HG02943 (cell line): Measurements from ENCODE around the gene GRIN3B.
A peak's percentile ranks its signal among the peaks of the same experiment; 100 is the strongest.
"Not testable (repeated sequence)": the region's sequence is repeated elsewhere in the genome, so short reads cannot be mapped to it uniquely, and the experiment has no call there.

Source experiments
- ATAC-seq: cut with Tn5 transposase; IDR thresholded peaks from one replicate; pipeline ENCODE4 v1.9.1; 2021; ENCODE audit warnings: mild to moderate bottlenecking, low read depth, moderate library complexity; ENCODE audit not compliant: unreplicated experiment

Gene GRIN3B

DNA sequence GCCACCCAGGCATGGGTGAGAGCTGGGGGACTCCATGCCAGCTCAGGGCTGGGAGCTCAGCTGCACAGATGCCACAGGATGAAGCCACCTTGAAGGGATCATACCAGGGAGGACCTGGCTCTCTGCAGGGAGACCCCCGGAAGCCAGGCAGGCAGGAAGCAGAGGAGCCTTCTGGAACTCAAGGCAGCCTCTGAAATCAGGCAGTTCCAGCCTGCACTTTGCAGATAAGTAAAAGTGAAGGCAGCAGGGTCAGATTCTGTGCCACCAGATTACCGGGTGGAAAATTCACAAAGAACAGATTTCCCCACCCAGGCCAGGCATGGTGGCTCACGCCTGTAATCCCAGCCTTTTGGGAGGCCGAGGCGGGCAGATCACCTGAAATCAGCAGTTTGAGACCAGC lies 18.2 kb downstream of the GRIN3B start:
- no peak for ATAC-seq

DNA sequence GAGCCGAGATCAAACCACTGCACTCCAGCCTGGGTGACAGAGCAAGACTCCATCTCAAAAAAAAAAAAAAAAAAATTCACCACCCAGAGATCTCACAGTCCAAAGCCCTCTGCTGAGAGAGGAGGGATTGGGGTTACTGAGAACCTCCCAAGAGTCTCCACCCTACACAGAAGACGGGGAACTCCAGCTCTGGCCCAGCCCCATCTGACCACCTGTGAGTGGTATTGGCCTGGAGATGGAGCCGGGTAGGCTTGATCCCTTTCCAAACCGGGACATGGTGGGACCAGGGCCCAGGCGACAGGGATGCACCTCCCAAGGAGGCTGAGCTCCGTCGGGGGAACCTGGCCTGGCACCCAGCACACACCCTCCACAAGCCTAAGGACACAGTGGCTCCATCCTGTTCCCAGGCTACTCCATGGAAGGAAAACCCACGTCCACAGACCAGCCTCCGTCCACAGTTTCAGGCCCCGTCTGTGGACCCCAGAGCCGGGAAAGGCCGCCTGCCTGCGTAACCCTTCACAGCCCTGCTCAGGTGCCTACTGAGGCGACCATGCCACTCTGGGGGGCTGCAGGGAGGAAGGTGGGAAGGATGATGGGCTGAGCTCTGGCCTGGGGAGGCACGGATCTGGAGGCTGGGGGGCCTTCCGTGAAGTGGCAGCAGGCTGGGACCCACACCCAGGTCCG lies 18.9 kb downstream of the GRIN3B start:
- ATAC-seq: no peak

DNA sequence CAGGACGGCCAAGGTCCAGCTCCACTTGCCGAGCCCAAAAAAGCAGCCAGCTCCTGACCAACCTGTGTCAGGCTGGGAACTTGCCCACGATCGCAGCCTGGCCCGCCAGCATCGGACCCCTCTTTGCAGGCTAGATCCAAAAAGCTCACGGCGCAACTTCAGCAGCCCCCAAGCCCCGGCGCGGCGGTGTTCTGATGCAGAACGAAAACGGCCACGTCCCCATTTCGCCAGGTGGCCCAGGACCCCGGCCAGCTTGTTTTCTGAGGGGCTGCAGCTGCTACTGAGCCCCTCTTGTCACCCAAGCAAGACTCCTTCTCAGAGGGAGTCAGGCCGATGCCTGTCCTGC lies 19.4 kb downstream of the GRIN3B start:
- no peak for ATAC-seq

DNA sequence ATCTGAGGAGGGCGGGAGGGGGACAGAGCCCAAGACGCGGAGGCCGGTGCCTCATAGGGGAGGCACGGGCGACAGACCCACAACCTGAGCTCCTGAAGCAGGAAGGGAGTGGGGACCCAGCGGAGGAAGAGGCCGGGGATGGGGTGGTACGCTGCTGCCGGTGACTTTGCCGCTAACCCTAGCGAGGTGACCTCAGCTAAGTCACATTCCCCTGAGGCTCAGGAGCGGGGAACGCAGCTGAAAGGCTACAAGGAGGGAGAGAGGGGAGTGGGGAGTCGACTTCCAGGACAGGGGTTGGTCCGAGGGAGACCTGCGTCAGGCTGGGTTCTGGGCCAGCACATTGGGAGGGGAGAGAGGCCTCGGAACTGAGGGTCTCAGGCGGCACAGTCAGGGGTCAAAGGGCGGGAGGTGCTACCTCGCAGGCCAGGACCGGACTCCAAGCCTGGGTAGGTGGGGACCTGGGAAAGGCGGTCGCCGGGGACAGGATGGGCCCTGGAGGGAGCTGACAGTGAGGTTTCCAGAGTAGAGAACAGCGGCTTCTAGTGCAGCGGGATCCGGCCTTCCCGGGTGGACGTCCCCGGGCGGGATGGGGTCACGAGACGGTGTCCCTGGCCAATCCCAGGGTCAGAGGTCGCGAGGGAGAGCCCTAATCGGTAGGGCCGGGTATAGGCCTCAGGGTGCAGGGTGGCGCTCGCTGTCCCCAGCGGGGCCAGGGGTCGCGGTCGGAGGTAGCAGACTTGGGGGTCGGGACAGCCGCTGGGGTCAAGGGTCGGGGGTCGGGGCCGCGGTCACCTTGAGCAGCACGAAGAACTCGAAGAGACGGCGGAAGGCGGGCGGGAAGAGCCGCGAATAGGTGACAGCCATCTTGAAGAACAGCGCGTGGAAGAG lies 20.0 kb downstream of the GRIN3B start:
- ATAC-seq: no peak

DNA sequence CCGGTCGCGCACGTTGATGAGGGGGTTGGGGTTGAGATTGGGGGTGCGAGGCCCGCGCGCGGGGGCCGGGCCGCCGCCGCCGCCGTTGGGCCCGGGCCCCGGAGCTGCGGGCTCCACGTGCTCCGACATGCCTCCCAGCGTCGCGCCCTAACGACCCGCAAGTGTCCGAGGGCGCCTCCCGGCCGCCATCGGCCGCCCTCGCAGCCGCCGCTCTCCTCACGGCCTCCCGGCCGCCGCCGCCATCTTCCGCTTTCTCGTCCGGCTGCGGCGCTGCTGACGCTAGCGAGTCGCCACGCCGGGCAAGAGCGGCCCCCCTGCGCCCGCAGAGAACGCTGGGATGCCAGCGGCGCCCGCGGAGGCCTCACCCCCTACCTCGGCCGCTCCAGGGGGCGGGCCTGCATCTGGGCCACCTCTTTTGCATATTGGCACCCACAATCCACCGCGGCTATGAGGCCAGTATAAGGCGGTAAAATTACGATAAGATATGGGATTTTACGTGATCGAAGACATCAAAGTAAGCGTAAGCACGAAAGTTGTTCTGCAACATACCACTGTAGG lies 20.7 kb downstream of the GRIN3B start, which contains the start of gene TMEM259:
Gene TMEM259, minus strand, starts transcription at position 256 of the 558 bp plus-strand sequence. Its CDS starts 127 bp downstream, at position 129.
- ATAC-seq: peak; percentile 64

DNA sequence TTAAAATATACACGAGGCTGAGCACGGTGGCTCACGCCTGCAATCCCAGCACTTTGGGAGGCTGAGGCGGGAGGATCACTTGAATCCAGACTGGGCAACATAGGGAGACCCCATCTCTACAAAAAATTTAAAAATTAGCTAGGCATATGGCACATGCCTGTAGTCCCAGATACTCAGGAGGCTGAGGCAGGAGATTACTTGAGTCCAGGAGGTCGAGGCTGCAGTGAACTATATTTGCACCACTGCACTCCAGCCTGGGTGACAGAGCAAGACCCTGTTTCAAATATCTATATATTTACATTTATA lies 23.6 kb downstream of the GRIN3B start:
- not testable (repeated sequence) for ATAC-seq

DNA sequence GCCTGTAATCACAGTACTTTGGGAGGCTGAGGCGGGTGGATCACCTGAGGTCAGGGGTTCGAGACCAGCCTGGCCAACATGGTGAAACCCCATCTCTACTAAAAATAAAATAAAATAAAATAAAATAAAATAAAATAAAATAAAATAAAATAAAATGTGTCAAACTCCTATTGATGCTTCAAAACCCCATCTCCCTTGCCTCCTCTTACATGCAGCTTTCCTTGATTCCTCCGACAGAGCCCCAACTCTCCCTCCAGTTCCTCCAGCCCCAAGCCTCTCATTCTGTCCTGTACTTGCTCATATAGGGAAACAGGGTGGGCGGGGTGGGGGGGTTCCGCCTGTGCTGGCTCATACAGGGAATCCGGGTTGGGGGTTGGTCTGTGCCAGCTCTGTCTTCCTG lies 24.9 kb downstream of the GRIN3B start:
- not testable (repeated sequence) for ATAC-seq

DNA sequence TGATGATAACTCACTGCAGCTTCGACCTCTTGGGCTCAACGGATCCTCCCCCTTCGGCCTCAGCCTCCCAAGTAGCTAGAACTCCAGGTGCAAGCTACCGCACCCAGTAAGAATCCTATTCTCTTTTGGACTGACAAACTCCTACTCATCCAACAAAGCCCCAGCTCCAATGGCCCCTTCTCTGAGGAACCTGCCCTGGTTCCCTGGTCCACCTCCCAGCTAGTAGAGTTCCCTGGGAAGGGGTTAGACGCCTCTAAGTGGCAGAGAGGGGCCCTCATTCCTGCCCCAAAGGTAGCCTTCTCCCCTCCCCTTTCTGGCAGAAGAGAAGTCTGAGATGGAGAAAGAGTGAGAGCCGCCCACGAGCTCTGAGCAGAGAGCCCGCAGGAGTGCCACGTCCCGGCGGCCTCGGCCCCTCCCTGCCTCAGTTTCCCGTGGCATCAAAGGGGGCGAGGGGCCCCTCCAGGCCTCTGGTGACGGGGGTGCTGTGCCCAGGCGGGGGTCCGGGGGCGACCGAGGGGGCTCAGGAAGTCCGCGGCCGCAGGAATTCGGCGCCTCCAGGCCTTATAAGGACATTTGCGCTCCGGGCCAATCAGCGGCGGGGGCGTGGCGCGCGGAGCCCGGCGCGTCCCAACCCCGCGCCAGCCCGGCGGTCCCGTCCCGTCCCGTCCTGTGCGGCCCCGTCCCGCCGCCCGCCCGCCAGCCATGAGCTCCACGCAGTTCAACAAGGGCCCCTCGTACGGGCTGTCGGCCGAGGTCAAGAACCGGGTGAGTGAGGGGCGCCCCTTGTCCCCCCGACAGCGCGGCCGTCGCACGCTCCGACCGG lies 26.0 kb downstream of the GRIN3B start, which contains the start of gene CNN2:
Gene CNN2, plus strand, starts transcription at position 649 of the 823 bp plus-strand sequence. Its CDS starts 54 bp downstream, at position 703.
- peak; percentile 46 for ATAC-seq

DNA sequence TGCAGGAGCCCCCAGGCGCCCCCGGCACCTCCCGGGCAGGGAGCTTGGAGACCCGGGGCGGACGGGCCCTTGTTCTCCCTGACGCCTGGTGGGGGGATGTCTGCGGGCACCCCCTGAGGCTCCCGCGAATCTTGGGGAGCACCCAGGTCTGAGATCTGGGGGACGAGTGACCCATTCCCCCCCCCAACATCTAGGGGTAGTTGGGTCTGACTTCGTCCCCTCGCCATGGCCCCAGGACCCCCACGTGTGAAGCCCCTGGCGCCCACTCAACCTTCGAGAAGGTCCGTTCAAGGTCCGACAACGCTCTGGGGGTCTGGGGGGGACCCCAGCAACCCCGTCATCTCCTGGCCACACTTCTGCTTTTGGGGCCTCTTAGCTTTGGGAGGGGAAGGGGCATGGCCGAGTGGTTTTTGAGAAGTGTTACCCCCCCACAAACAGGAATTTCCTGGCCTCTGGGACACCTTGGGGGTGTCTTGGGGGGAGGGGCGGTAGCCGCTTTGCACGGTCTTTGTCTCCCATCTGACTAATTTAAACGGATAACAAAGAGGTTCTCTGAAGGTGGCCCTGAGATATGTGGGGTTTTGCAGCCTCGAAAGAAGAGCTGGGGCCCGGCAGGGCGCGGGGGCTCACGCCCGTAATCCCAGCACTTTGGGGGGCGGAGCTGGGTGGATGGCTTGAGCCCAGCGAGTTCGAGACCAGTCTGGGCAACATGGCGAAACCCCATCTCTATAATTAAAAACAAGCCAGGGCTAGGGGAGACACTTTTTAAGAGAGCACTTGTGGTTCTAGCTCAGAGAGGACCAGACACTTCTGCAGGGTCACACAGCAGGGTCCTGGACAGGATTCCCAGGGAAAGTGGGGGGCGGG lies 26.8 kb downstream of the GRIN3B start:
- ATAC-seq: no peak

DNA sequence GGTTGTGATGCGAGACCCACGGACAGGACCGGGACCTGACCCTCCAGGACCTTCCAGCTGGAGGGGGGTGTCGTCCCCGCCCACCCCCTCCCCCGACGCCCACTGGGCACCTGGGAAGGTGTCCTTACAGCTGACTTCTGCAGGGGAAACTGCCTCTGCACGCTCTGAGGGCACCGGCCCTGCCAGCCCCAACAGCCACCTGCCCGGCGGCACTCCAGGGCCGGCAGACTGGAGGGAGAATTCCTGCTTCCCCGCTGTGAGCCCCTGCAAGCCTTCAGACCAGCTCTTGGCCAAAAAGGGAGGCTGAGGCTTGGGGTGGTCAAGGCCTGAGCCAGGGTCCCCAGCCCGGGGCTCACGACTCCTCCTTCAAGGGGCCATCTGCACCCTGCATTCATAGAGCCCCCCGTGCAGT lies 27.4 kb downstream of the GRIN3B start:
- ATAC-seq: no peak

DNA sequence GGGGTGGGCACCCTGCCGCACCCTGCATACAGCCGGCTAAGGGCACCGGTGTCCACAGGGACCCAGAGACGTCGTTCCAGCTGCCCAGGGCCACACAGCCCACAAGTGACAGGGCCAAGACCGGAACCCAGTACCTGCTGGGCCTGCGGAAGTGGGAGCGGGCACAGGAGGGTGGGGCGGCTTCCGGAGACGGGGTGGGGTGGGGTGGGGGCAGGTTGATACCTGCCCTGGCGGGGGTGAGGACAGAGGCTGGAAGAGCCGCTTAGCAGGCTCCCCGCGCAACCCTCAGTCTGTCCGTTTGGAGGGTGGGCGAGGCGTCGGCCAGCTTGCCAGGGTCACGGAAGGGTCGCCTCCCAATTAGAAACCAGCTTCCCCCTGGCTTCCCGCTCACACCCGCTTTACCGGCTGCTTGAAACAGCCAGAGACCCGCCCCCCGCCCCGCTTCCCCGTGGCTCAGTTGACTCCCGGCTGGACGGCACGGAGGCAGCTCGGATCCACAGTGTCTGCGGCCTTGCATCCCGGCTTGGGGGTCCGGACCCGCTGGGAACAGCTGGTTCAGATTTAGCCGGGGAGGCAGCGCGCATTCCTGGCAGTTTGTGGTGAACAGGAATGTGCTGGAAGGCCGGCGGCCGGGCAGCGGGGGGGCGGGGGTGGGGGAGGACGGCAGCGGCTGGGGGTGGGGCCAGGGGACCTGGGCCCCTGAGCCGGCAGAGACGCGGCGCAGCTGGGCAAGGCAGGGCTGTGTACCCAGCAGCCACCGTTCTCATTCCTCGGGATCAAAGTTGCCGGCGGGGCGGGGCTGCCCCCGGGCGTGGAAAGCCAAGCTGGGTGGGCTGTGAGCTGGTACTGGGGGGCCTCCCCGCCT lies 28.1 kb downstream of the GRIN3B start:
- ATAC-seq: no peak

DNA sequence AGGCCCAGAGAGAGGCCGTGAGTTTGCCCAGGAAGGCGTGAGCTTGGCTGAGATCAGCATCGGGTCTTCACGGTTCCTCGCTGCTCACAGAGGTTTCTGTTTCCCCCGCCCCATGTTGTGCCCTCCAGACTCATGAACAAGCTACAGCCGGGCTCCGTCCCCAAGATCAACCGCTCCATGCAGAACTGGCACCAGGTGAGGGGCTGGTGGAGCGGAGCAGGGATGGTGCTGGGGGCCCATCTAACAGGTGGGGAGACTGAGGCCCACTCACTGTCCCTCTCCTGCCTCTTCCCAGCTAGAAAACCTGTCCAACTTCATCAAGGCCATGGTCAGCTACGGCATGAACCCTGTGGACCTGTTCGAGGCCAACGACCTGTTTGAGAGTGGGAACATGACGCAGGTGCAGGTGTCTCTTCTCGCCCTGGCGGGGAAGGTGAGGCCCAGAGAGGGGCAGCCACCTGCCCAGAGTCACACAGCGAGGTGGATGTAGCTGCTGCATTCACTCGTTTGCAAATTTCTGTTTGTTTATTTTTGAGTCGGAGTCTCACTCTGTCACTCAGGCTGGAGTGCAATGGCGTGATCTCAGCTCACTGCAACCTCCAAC lies 32.1 kb downstream of the GRIN3B start:
- ATAC-seq: no peak

DNA sequence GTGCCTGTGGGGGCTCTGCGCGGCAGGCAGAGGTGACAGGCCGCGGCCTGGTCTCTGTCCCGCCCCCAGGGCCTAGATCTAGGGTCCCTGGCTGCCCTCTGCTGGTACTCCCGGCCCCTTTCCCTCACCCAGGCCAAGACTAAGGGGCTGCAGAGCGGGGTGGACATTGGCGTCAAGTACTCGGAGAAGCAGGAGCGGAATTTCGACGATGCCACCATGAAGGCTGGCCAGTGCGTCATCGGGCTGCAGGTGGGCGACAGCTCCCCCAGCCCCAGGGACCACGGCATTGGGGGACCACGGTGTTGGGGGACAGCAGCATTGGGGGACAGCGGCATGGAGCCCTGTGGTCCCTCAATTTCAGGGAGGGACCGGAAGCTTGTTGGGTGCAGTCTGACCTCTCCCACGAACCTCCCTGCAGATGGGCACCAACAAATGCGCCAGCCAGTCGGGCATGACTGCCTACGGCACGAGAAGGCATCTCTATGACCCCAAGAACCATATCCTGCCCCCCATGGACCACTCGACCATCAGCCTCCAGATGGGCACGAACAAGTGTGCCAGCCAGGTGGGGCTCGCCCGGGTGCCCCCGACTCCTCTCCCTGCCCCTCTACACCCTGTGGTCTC lies 35.9 kb downstream of the GRIN3B start:
- ATAC-seq: no peak

DNA sequence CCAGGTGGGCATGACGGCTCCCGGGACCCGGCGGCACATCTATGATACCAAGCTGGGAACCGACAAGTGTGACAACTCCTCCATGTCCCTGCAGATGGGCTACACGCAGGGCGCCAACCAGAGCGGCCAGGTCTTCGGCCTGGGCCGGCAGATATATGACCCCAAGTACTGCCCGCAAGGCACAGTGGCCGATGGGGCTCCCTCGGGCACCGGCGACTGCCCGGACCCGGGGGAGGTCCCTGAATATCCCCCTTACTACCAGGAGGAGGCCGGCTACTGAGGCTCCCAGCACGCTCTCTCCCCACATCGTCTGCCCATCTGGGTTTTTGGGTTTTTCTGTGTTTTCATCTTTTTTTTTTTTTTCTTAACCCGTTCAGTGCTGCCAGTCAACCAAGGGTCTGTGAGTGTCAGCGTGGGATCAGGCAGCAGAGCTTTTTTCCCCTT lies 37.4 kb downstream of the GRIN3B start:
- ATAC-seq: no peak

DNA sequence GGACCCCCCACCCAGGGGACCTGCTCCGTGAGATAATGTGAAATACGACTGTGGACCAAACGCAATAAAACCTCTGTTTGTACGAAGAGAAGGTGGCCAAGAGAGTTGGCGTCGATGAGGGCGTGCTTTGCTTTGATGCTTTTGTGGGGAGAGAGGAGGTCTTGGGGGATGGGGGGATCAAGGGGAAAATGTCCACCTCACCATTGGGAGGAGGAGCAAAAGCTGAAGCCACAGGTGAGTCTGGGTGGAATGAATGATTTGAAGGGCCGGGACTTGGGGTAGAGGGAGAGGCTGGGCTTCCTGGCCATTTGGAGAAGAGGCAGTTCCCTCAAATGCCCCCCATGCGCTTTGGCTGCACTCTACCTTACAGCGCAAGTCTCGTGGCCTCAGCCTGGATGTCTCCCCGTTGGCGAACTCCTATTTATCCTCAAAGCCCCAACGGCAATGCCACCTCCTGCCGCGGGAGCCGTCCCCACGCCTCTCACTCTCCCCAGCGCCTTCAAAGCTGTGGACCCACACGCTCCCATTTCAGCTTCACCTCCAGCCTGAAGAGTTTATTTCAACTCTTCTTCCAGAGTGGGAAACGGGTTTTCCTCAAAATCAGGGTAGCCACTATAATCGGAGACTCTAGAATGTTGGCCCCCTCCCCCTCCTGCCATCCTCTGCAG lies 38.9 kb downstream of the GRIN3B start:
- ATAC-seq: no peak

DNA sequence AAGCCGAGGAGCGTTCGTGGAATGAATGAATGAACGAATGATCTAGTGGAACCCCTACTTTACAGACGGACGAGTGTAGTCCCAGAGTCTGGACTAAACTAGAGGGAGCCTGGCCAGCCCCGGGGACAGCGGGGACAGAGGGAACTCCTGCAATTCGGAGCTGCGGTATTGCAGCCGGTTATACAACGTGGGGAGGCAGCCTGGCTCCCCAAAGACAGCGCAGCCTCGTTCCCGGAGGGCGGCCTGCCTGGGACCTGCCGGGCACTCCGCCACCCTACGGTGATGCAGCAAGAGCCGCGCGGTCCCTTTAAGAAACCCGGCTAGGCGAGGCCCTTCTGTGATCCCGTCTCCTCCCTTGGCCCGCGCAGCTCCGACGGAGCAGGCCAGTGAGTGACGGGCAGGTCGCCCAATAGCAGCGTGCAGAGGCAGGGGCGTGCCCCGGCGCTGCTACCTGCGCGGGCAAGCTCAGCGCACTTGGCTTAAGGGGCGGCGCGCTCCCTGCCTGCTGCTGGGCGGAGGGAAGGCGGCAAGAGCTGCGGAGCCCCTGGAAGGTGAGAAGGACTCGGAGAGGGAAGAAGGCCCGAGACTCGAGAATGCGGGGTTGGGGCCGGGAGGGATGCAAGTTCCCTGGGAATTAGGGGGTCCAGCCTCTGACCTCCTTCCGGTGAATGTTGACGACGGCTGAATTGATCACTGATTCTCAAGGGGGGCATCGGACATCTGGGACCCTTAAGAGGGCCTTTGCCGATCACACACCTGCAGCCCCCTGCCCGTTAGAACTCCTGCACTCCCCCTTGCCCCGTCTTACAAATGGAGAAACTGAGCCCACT lies 39.6 kb downstream of the GRIN3B start, which contains the start of gene ABCA7:
Gene ABCA7, plus strand, starts transcription at position 462 of the 830 bp plus-strand sequence. CDS start 1,255 bp downstream, outside the sequence.
- peak; percentile 52 for ATAC-seq
